Endometrium (tissue), 2 donors: ENCODE results near the gene TNFAIP8L1.
"Not testable (repeated sequence)": the region's sequence is repeated elsewhere in the genome, so short reads cannot be mapped to it uniquely, and the experiment has no call there.

ENCODE experiments used
- FAIRE-seq: peaks from 2 replicates; lab custom pipeline; 2012; peaks lifted over from hg19 to GRCh38; lab: Jason Lieb, UNC
- donor health status: control.
- donor health status: control.

Gene TNFAIP8L1

GRCh38 chr19:4678881-4679790 lies 39.8 kb downstream of the TNFAIP8L1 start:
- no peak for FAIRE-seq

GRCh38 chr19:4680021-4680420 lies 40.7 kb downstream of the TNFAIP8L1 start:
- not testable (repeated sequence) for FAIRE-seq

- no peak for FAIRE-seq
Measured at GRCh38 chr19:4682417-4683200, 43.3 kb downstream of the TNFAIP8L1 start.

- no peak for FAIRE-seq
Measured at GRCh38 chr19:4684312-4685095, 45.2 kb downstream of the TNFAIP8L1 start.

GRCh38 chr19:4686700-4687099 lies 47.4 kb downstream of the TNFAIP8L1 start:
- no peak for FAIRE-seq

GRCh38 chr19:4687396-4687795 lies 48.1 kb downstream of the TNFAIP8L1 start:
- FAIRE-seq = no peak

- no peak for FAIRE-seq
Measured at GRCh38 chr19:4688587-4688986, 49.3 kb downstream of the TNFAIP8L1 start.

GRCh38 chr19:4689403-4689802 lies 50.1 kb downstream of the TNFAIP8L1 start:
- no peak for FAIRE-seq

- no peak for FAIRE-seq
Measured at GRCh38 chr19:4690361-4690760, 51.0 kb downstream of the TNFAIP8L1 start.

GRCh38 chr19:4691373-4691772 lies 52.1 kb downstream of the TNFAIP8L1 start:
- no peak for FAIRE-seq

GRCh38 chr19:4692251-4693077 lies 53.1 kb downstream of the TNFAIP8L1 start:
- FAIRE-seq = no peak

- no peak for FAIRE-seq
Measured at GRCh38 chr19:4693078-4693350, 53.7 kb downstream of the TNFAIP8L1 start.

- no peak for FAIRE-seq
Measured at GRCh38 chr19:4693471-4694121, 54.3 kb downstream of the TNFAIP8L1 start.

GRCh38 chr19:4694211-4694987 lies 55.1 kb downstream of the TNFAIP8L1 start:
- no peak for FAIRE-seq

GRCh38 chr19:4695224-4695731 lies 56.0 kb downstream of the TNFAIP8L1 start:
- FAIRE-seq = no peak

GRCh38 chr19:4697304-4697703 lies 58.0 kb downstream of the TNFAIP8L1 start:
- FAIRE-seq = no peak

- no peak for FAIRE-seq
Measured at GRCh38 chr19:4699826-4700692, 60.7 kb downstream of the TNFAIP8L1 start.

- FAIRE-seq = no peak
Measured at GRCh38 chr19:4700693-4700970, 61.3 kb downstream of the TNFAIP8L1 start.

- no peak for FAIRE-seq
Measured at GRCh38 chr19:4701557-4701956, 62.2 kb downstream of the TNFAIP8L1 start.
